K562 (cell line): ENCODE results near the gene DYTN. TPM values are rescaled to one million over a fixed set of nuclear protein-coding genes. Genes with fewer than 3 reads are reported as not detected.

ENCODE experiments used
- ATAC-seq: fragments of 200-7000 bp; cut with Tn5 transposase; 3 replicates; pipeline ENCODE4 v1.9.1; 2020; ENCODE audit warnings: moderate library complexity
- BruUV-seq: library from RNA; stranded (reverse); fragments of 400-500 nt; replicated peaks from 2 replicates; lab custom pipeline; 2021; lab: Mats Ljungman, UMichigan
- CTCF ChIA-PET: fragments of 300-600 bp; formaldehyde crosslinking; extraction: SDS; loops from one replicate; lab custom pipeline; 2021; ENCODE audit warnings: low intra/inter-chr PET ratio; lab: Yijun Ruan, JAX
- POLR2A ChIA-PET: fragments of 300-600, 350-650 bp; sonication (Branson Sonifier 250); formaldehyde crosslinking; extraction: SDS; loops from one replicate; lab custom pipeline; 2021; ENCODE audit warnings: antibody characterized with exemption, inconsistent platforms; lab: Yijun Ruan, JAX
- DNase-seq, 4 experiments: peaks; one replicate each; pipeline versions ENCODE4 v3.0.0 to v3.0.0-alpha.2; 2011 to 2018; ENCODE audit warnings: low spot score in 3 of 4, mixed read lengths in 3 of 4; ENCODE audit errors: extremely low read depth in 1 of 4
- FAIRE-seq: peaks from 2 replicates; lab custom pipeline; 2011; peaks lifted over from hg19 to GRCh38; lab: Jason Lieb, UNC
- H2AFZ ChIP-seq: 2 replicates; pipeline ENCODE4 v1.6.0; 2011; ENCODE audit warnings: low read depth, low read length, control low read depth, inconsistent platforms
- H3K27ac ChIP-seq: fragments of 200-600 bp; 3 replicates; pipeline ENCODE4 v1.8.0; 2011; ENCODE audit warnings: low read depth, mild to moderate bottlenecking, control low read depth, inconsistent platforms, low read length, moderate library complexity, mixed read lengths; ENCODE audit errors: extremely low read depth
- H3K27me3 ChIP-seq, 2 experiments: fragments of 300-600 bp in 1 of 2; 2 replicates in 1 of 2; 3 replicates in 1 of 2; pipeline versions ENCODE4 v1.6.0 to v1.8.0; 2011; ENCODE audit warnings: inconsistent platforms in 2 of 2, low read length in 2 of 2, mild to moderate bottlenecking in 1 of 2, mixed read lengths in 1 of 2, moderate library complexity in 1 of 2; ENCODE audit not compliant: control insufficient read depth in 2 of 2, insufficient read depth in 2 of 2
- H3K36me3 ChIP-seq: fragments of 300-600 bp; 3 replicates; pipeline ENCODE4 v1.8.0; 2011; ENCODE audit warnings: mild to moderate bottlenecking, low read length, inconsistent platforms; ENCODE audit not compliant: control insufficient read depth, insufficient read depth
- H3K4me1 ChIP-seq, 2 experiments: fragments of 200-600 bp in 1 of 2; replicated peaks in 1 of 2; 2 replicates in 1 of 2; 3 replicates in 1 of 2; pipeline versions ENCODE4 v1.5.1 to v1.8.0; 2011; ENCODE audit warnings: inconsistent platforms in 2 of 2, low read length in 2 of 2, mild to moderate bottlenecking in 1 of 2, mixed read lengths in 1 of 2, moderate library complexity in 1 of 2; ENCODE audit not compliant: control insufficient read depth in 2 of 2, insufficient read depth in 2 of 2
- H3K4me2 ChIP-seq: 2 replicates; pipeline ENCODE4 v1.6.1; 2011; ENCODE audit warnings: low read length, control low read depth, inconsistent platforms, mixed read lengths; ENCODE audit not compliant: insufficient read depth
- H3K4me3 ChIP-seq: fragments of 200-600 bp; sonication (generic), shearing (Covaris generic); 2 replicates; pipeline ENCODE4 v1.5.1; 2016; ENCODE audit warnings: control low read depth, inconsistent platforms
- H3K79me2 ChIP-seq: fragments of 200-600 bp; 3 replicates; pipeline ENCODE4 v1.8.0; 2011; ENCODE audit warnings: low read length, inconsistent platforms; ENCODE audit not compliant: control insufficient read depth, insufficient read depth
- H3K9ac ChIP-seq, 2 experiments: 2 replicates each; pipeline versions ENCODE4 v1.6.0 to v1.6.1; 2011; ENCODE audit warnings: low read depth in 2 of 2, low read length in 2 of 2, control low read depth in 1 of 2, inconsistent platforms in 1 of 2, mild to moderate bottlenecking in 1 of 2, mixed read lengths in 1 of 2; ENCODE audit not compliant: insufficient read depth in 1 of 2
- H3K9me1 ChIP-seq: one replicate; pipeline ENCODE4 v1.6.0; 2011; ENCODE audit warnings: inconsistent platforms, mild to moderate bottlenecking, low read length, moderate library complexity; ENCODE audit not compliant: control insufficient read depth, insufficient read depth
- H3K9me3 ChIP-seq: replicated peaks from 2 replicates; pipeline ENCODE4 v1.5.1; 2011; ENCODE audit warnings: low read depth, low read length, inconsistent platforms; ENCODE audit not compliant: control insufficient read depth, insufficient read depth
- H4K20me1 ChIP-seq: replicated peaks from 2 replicates; pipeline ENCODE4 v1.6.1; 2011; ENCODE audit warnings: low read length, inconsistent platforms, mixed read lengths; ENCODE audit not compliant: control insufficient read depth, insufficient read depth
- ARNT ChIP-seq, 2 experiments: fragments of 450-650 bp; IDR thresholded peaks; 2 replicates each; pipeline ENCODE4 v1.6.1; 2016; ENCODE audit warnings: mild to moderate bottlenecking in 1 of 2
- COPS2 ChIP-seq: fragments of 450-650 bp; conservative IDR thresholded peaks from 2 replicates; pipeline ENCODE4 v1.6.1; 2016; ENCODE audit warnings: mild to moderate bottlenecking, moderate library complexity
- CSDE1 ChIP-seq, 2 experiments: fragments of 450-650 bp; IDR thresholded peaks; 2 replicates each; pipeline ENCODE4 v1.6.1; 2016; ENCODE audit warnings: mild to moderate bottlenecking in 1 of 2
- CXXC5 ChIP-seq: fragments of 250-450 bp; sonication (Bioruptor Pico); IDR thresholded peaks from 2 replicates; pipeline ENCODE4 v1.8.0; 2022; ENCODE audit warnings: inconsistent platforms, mild to moderate bottlenecking, moderate library complexity
- EGR1 ChIP-seq: fragments of 450-650 bp; conservative IDR thresholded peaks from 2 replicates; pipeline ENCODE4 v1.6.1; 2017; ENCODE audit warnings: mild to moderate bottlenecking
- ELF1 ChIP-seq: fragments of 200-800 bp; sonication (Bioruptor generic); IDR thresholded peaks from 2 replicates; pipeline ENCODE4 v1.6.1; 2016; ENCODE audit warnings: missing genetic modification characterization, missing compliant biosample characterization
- HNRNPUL1 ChIP-seq: fragments of 200-400 bp; formaldehyde crosslinking; IDR thresholded peaks from 2 replicates; pipeline ENCODE4 v1.6.1; 2017; ENCODE audit warnings: low read length
- MAFF ChIP-seq: IDR thresholded peaks from 2 replicates; pipeline ENCODE4 v1.6.1; 2012; ENCODE audit warnings: low read length, improper control_type of control experiment
- SP1 ChIP-seq: sonication (generic); formaldehyde crosslinking; IDR thresholded peaks from 2 replicates; pipeline ENCODE4 v1.8.1; 2022; ENCODE audit warnings: mild to moderate bottlenecking, missing genetic modification reagents
- SRSF1 ChIP-seq: fragments of 200-400 bp; formaldehyde crosslinking; IDR thresholded peaks from 2 replicates; pipeline ENCODE4 v1.6.1; 2017; ENCODE audit warnings: mild to moderate bottlenecking, low read depth, low read length, moderate library complexity
- ZNF717 ChIP-seq: fragments of 250-450 bp; sonication (Bioruptor Pico); IDR thresholded peaks from 2 replicates; pipeline ENCODE4 v1.5.0; 2021
- WGBS: fragments of 100-300 bp; shearing (Covaris generic); methylation state at CpG from one replicate; pipeline ENCODE4 v1.1.6; 2016; ENCODE audit warnings: low coverage, mixed read lengths; ENCODE audit not compliant: insufficient coverage; ENCODE audit errors: missing lambda C conversion rate; 5-methylcytosine and 5-hydroxymethylcytosine counted together
- in situ Hi-C: fragments of 300-500 bp; cut with MboI; formaldehyde crosslinking; loops from 4 replicates; pipeline ENCODE4 v1.15.0; 2018; ENCODE audit warnings: inconsistent platforms, mixed read lengths
- intact Hi-C: fragments of 100-400 bp; cut with micrococcal nuclease; formaldehyde crosslinking; loops from 2 replicates; pipeline ENCODE4 v1.14.2; 2022
- polyA plus RNA-seq, 8 experiments: library from polyadenylated mRNA; depleted of rRNA in 4 of 8; stranded (reverse) in 5 of 8; unstranded in 3 of 8; fragments of >200 nt; fragmentation: Nextera tagmentation in 2 of 8; fragmentation: Illumina TruSeq in 1 of 8; extraction: Ambion mirVana in 2 of 8; extraction: Trizol in 1 of 8; gene quantifications; 2 replicates each; pipeline versions ENCODE4 v1.2.1 to v1.2.3, GENCODE V29; 2011 to 2014; ENCODE audit warnings: inconsistent platforms in 1 of 8, missing spikeins in 1 of 8
- total RNA-seq, 7 experiments: library from RNA; depleted of rRNA in 6 of 7; stranded (reverse); fragments of >200 nt in 6 of 7; fragmentation: Illumina TruSeq in 2 of 7; extraction: Trizol in 2 of 7; gene quantifications; 2 replicates each; pipeline versions ENCODE4 v1.2.1 to v1.2.3, GENCODE V29; 2011 to 2021; ENCODE audit warnings: low replicate concordance in 1 of 7
- TF ChIP-seq, protein P1 (sequence below), 2 experiments: fragments of 200-800 bp in 1 of 2; sonication (Bioruptor generic) in 1 of 2; sonication (generic) in 1 of 2; formaldehyde crosslinking in 1 of 2; IDR thresholded peaks in 1 of 2; conservative IDR thresholded peaks in 1 of 2; 2 replicates each; pipeline versions ENCODE4 v1.5.0 to v1.6.1; 2016 to 2020; ENCODE audit warnings: missing compliant biosample characterization in 1 of 2, missing genetic modification characterization in 1 of 2, missing genetic modification reagents in 1 of 2
- TF ChIP-seq, protein P2 (sequence below): fragments of 450-650 bp; IDR thresholded peaks from 2 replicates; pipeline ENCODE4 v1.6.1; 2014; ENCODE audit warnings: low read depth, mild to moderate bottlenecking, moderate library complexity, borderline replicate concordance

DYTN gene
- total and polyA plus RNA-seq, 9 of the 15 experiments (the other 6 are each of a cell fraction or from before 2014, with no cell fraction given): not detected

DNA sequence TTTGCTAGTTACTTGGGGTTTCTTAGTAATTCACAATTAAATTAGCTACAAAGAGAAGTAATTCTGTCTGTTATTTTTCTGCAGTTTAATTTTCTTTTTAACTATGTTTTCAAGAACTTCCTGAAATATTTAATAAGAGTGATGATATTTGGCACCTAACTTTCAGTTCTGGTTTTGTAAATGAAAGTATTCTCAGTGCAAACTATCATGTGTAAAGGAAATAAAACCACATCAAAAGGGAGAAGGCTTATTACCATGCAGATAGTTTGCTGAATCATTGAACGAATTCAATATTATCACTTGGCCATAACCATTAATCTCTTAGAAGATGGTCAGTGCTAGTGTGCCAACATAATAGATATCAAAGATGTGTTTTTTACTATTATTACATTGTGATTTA is 29.2 kb downstream of the DYTN start:
- Histone ChIP-seq H3K79me2 (no peaks in the 10 kb centered on the region), H3K9me1 (no peaks in the 10 kb centered on the region), H3K27ac (no peak overlapping the region), H3K9ac (no peak overlapping the region), H3K4me2 (no peak overlapping the region), H3K4me1 (no peaks in the 10 kb centered on the region), H3K36me3 (no peaks in the 10 kb centered on the region), H3K27me3 (peaks cover 0 to 5% of the 10 kb centered on the region in 2 experiments; a peak in 2 of 5 replicates), H4K20me1 (no peaks in the 10 kb centered on the region), H2AFZ (no peak overlapping the region), H3K9me3 (no peaks in the 10 kb centered on the region), H3K4me3 (no peak overlapping the region)
- ChIA-PET CTCF (no interaction called here), POLR2A (no interaction called here)
- intact Hi-C loops (no loop called here), in situ Hi-C loops (no loop called here)
- BruUV-seq: no TSS peak
- WGBS: 17% methylated on average over 1 of the region's 1 CpG
- no peak for DNase-seq
- no peak for FAIRE-seq
- no peak for ATAC-seq
- no peak for TF ChIP-seq SP1
- TF ChIP-seq CSDE1 (IDR thresholded peaks at IDR 0.05): no peak
- no peak for TF ChIP-seq CXXC5
- TF ChIP-seq ARNT (IDR thresholded peaks at IDR 0.05): no peak
- TF ChIP-seq ZNF717 (CRISPR knock-in tag): no peak
- no peak for TF ChIP-seq HNRNPUL1
- no peak for TF ChIP-seq MAFF
- TF ChIP-seq EGR1: no peak
- TF ChIP-seq, protein P1, sequence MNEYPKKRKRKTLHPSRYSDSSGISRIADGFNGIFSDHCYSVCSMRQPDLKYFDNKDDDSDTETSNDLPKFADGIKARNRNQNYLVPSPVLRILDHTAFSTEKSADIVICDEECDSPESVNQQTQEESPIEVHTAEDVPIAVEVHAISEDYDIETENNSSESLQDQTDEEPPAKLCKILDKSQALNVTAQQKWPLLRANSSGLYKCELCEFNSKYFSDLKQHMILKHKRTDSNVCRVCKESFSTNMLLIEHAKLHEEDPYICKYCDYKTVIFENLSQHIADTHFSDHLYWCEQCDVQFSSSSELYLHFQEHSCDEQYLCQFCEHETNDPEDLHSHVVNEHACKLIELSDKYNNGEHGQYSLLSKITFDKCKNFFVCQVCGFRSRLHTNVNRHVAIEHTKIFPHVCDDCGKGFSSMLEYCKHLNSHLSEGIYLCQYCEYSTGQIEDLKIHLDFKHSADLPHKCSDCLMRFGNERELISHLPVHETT (CRISPR knock-in tag; conservative IDR thresholded peaks at IDR 0.05 in 1 of 2, IDR thresholded peaks at IDR 0.05 in 1 of 2): no peak
- no peak for TF ChIP-seq COPS2
- no peak for TF ChIP-seq ELF1 (tag)
- no peak for TF ChIP-seq SRSF1
- TF ChIP-seq, protein P2, sequence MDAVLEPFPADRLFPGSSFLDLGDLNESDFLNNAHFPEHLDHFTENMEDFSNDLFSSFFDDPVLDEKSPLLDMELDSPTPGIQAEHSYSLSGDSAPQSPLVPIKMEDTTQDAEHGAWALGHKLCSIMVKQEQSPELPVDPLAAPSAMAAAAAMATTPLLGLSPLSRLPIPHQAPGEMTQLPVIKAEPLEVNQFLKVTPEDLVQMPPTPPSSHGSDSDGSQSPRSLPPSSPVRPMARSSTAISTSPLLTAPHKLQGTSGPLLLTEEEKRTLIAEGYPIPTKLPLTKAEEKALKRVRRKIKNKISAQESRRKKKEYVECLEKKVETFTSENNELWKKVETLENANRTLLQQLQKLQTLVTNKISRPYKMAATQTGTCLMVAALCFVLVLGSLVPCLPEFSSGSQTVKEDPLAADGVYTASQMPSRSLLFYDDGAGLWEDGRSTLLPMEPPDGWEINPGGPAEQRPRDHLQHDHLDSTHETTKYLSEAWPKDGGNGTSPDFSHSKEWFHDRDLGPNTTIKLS: no peak
